Esophagus muscularis mucosa (tissue), 4 donors: ENCODE data around the gene MORN5.

Experiments used
- CTCF ChIP-seq, 3 experiments: fragments of 200-600 bp in 2 of 3; fragments of 450-650 bp in 1 of 3; sonication (generic) in 2 of 3; IDR thresholded peaks; one replicate each; pipeline ENCODE4 v1.5.1; 2017 to 2019; ENCODE audit warnings: antibody characterized with exemption in 3 of 3, mild to moderate bottlenecking in 2 of 3, moderate library complexity in 1 of 3
- EP300 ChIP-seq: sonication (generic); formaldehyde crosslinking; IDR thresholded peaks from one replicate; pipeline ENCODE4 v1.6.1; 2017; ENCODE audit warnings: antibody characterized with exemption
- POLR2A ChIP-seq: fragments of 450-650 bp; IDR thresholded peaks from one replicate; pipeline ENCODE4 v1.6.1; 2017; ENCODE audit warnings: antibody characterized with exemption, moderate library complexity, mild to moderate bottlenecking, low read depth
- POLR2AphosphoS5 ChIP-seq, 2 donors: sonication (generic); formaldehyde crosslinking; IDR thresholded peaks; one replicate each; pipeline ENCODE4 v1.6.1; 2017; ENCODE audit warnings: antibody characterized with exemption in 2 of 2

GRCh38 chr9:122197426-122197825 is 37.7 kb downstream of the MORN5 start:
- no peak for TF ChIP-seq CTCF (IDR thresholded peaks at IDR 0.05)
- no peak for TF ChIP-seq POLR2AphosphoS5 (IDR thresholded peaks at IDR 0.05)
- TF ChIP-seq POLR2A: no peak
- TF ChIP-seq EP300: no peak
